Skeletal muscle tissue (tissue), 4 donors: ENCODE results near the gene ENTPD8. TPM values are rescaled to one million over a fixed set of nuclear protein-coding genes. Genes with fewer than 3 reads are reported as not detected.

ENCODE experiments used
- H3K27ac ChIP-seq: one replicate; pipeline ENCODE4 v1.7.0; 2013; ENCODE audit warnings: mild to moderate bottlenecking, low read depth, low read length, inconsistent platforms
- H3K27me3 ChIP-seq, 3 donors: one replicate each; pipeline ENCODE4 v1.7.0; 2013; ENCODE audit warnings: low read length in 3 of 3; ENCODE audit not compliant: control insufficient read depth in 3 of 3, insufficient read depth in 3 of 3
- H3K36me3 ChIP-seq, 3 donors: one replicate each; pipeline ENCODE4 v1.7.0; 2013; ENCODE audit warnings: low read length in 3 of 3; ENCODE audit not compliant: control insufficient read depth in 3 of 3, insufficient read depth in 3 of 3
- H3K4me1 ChIP-seq, 3 donors: one replicate each; pipeline ENCODE4 v1.7.0; 2013; ENCODE audit warnings: low read length in 3 of 3, mild to moderate bottlenecking in 3 of 3; ENCODE audit not compliant: control insufficient read depth in 3 of 3, insufficient read depth in 3 of 3
- H3K4me3 ChIP-seq, 3 donors: one replicate each; pipeline ENCODE4 v1.7.0; 2013; ENCODE audit warnings: low read length in 3 of 3
- H3K9ac ChIP-seq, 3 donors: one replicate each; pipeline ENCODE4 v1.7.0; 2013; ENCODE audit warnings: low read length in 3 of 3, mild to moderate bottlenecking in 3 of 3, moderate library complexity in 2 of 3, low read depth in 1 of 3
- H3K9me3 ChIP-seq, 3 donors: one replicate each; pipeline ENCODE4 v1.7.0; 2013; ENCODE audit warnings: low read length in 3 of 3; ENCODE audit not compliant: control insufficient read depth in 3 of 3
- total RNA-seq: library from RNA; depleted of rRNA; stranded (reverse); fragments of >200 nt; gene quantifications from one replicate; pipeline ENCODE4 v1.2.3, GENCODE V29; 2014
- donor health status: Osteomylitis.

ENTPD8 gene
- total RNA-seq, 1 donor from 2014 or later, result not detected

DNA sequence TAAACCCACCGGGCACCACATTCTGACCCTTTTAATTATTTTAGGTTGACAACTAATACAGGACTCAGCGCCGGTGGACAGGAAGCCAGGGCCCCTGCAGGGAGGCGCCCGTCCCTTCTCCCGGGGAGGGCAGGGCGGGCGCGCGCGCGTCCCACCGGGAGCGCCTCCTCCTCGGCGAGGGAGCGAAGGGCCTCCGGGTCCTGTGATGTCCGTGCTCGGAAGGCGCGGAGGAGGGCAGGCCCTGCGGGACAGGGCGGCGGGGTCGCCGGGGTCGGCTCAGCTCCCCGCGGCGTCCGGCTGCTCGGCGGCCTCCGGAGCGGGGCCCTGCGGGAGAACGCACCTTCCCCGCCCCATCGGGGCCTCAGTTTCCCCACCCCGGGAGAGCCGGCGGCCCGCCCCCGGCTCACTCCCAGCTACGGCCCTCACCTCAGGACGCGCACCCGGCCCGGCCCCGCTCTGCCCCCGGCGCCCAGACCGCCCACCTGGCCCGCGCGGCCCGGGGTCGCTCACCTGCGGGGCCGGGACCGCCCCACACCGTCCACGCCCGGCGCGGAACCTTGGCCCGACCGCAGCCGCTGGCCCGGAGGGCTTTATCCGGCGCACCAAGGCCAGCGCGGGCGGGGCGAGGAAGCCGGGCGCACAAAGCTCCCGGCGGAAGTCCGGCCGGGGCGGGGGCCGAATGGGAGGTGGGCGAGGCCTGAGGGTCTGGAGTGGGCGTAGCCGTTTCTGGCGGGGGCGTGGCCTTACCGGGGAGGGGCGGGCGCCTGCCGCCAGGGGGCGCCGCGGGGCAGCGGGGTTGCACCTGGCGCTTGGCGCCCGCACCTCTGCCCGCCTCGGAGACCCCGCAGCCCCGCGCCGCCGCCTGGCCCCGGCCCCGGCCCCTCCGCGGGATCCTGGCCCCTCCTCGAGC lies 18.3 kb downstream of the ENTPD8 start, which contains the start of the genes EXD3 and NOXA1:
Gene EXD3 (minus strand): TSS at position 559 of the 910 bp plus-strand sequence. CDS start 27,805 bp downstream, outside the sequence.
Gene NOXA1 (plus strand): TSS at position 790 of the 910 bp plus-strand sequence. CDS start 137 bp downstream, outside the sequence.
- H3K36me3 ChIP-seq, result no peaks in the 10 kb centered on the region
- H3K4me3 ChIP-seq, result peak within 1 kb of the TSS; percentile 78 to 87 (median 83)
- no peaks in the 10 kb centered on the region for H3K27me3 ChIP-seq
- H3K4me1 ChIP-seq, result peaks cover 13 to 24% (median 17%) of the 10 kb centered on the region in 3 donors
- peak within 1 kb of the TSS; percentile 73 to 90 (median 83) for H3K9ac ChIP-seq
- H3K9me3 ChIP-seq, result no peaks in the 10 kb centered on the region
- H3K27ac ChIP-seq, result peak within 1 kb of the TSS; percentile 51

DNA sequence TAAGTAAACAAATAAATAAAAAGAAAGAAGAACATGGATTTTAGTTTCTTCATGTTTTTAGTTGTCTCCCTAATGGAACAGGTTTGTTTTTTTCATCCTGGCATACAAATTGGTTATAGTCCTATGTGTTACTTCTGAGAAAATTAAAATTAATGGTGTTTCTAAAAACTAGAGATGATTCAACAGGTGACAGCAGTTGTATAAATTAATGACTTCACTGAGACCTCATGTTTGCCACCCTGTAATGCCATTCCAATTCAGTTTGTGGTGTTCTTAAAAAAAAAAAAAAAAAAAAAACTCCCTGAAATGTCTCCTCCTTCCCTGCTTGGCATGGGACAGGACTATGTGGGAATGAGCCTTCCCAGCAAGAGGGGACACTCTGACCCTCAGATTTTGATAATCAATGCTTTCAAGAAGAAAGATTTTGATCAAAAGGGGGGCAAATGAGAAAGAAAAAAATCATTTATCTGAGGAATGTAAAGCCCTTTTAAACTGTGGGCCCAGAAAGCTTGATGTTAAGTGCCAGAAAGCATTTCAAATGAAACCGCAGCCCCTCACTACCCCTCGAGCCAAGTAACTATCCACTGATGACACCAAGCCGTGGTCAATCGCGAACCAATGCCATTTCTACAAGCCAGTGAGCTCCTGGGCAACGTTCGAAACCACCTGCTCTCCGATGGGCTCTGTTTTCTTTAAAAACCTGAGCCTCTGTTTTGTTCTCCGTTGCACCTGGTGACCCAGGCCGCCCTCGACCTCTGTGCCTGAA lies 19.1 kb downstream of the ENTPD8 start:
- H3K4me1 ChIP-seq, result peaks cover 13 to 24% (median 17%) of the 10 kb centered on the region in 3 donors
- peak overlapping the region; percentile 78 to 87 (median 83) for H3K4me3 ChIP-seq
- H3K27ac ChIP-seq, result peak overlapping the region; percentile 40
- H3K9ac ChIP-seq, result peak overlapping the region; percentile 73 to 90 (median 83)
- no peaks in the 10 kb centered on the region for H3K36me3 ChIP-seq
- H3K27me3 ChIP-seq, result no peaks in the 10 kb centered on the region
- H3K9me3 ChIP-seq, result no peaks in the 10 kb centered on the region

DNA sequence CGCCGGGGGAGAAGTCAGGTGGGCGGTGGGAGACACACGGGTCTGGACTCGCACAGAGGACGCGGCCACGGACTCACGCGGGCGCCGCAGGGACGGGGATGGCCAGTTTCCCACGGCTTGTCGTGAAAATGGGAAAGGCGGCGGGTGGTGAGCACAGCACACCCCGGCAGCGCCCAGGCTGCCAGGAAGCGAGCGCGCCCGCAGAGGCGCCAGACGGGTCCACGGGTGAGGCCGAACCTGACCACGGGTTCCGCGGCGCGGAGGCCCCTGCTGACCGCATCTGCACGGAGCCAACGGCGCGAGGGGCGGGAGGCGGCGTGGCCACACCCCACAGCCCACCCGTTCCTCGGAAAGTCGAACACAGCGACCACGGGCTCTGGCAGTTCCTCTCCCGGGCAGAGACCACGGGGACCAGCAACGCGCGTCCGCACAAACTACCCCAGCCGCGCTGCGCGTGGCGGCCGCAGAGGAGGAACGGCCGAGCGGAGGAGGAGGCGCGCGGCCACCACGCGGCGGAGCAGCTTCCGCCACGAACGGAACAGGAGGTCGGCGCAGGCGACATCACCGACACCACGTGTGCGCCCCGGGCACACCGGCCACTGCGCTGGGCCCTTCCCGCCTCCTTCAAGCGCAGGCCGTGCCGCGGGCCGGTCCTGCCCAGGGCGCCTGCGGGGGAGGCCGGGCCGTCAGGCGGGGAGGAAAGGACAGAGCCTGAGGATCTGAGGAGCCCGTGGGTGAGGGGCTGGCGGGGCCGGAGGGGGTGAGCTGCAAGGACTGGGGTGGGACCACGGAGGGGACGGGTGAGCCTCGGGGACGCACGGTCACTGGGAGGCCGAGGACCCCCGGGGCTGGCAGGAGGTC lies 23.8 kb downstream of the ENTPD8 start:
- peak overlapping the region in 2 of 3 donors; percentile 36 to 41 for H3K4me3 ChIP-seq
- peaks cover 16 to 21% (median 16%) of the 10 kb centered on the region in 3 donors for H3K4me1 ChIP-seq
- no peaks in the 10 kb centered on the region for H3K9me3 ChIP-seq
- peak overlapping the region in 1 of 3 donors; percentile 60 for H3K9ac ChIP-seq
- no peaks in the 10 kb centered on the region for H3K36me3 ChIP-seq
- no peak overlapping the region for H3K27ac ChIP-seq
- H3K27me3 ChIP-seq, result no peaks in the 10 kb centered on the region

DNA sequence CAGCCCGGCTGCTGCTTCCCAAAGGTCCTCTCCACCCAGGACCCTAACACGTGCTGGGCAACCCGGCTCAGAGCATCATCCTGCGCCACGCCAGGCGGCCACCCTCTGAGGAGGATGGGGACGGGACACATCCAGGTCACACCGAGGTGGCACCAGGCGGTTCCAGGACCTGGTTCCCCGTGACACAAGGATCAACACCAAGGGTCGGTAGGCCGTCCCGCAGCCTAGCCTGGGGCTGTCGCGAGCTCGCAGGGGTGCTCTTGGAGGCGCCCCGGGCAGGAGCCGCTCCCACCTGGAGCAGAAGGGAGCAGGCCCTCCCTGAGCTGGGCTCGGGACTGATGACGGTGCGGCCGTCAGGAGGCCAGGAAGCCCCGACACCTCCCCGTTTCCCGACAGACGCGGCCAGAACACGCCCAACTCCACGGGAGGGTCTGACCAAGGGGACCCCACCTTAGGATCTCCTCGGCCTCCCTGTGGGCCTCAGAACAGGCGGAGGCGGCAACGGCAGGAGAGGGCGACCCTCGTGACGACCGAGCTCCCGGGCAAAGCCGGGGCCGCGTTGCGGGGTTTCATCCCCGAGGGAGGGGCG lies 24.5 kb downstream of the ENTPD8 start:
- no peak overlapping the region for H3K9ac ChIP-seq
- H3K27me3 ChIP-seq, result no peaks in the 10 kb centered on the region
- no peaks in the 10 kb centered on the region for H3K9me3 ChIP-seq
- H3K27ac ChIP-seq, result no peak overlapping the region
- peaks cover 14 to 21% (median 16%) of the 10 kb centered on the region in 3 donors for H3K4me1 ChIP-seq
- H3K36me3 ChIP-seq, result no peaks in the 10 kb centered on the region
- H3K4me3 ChIP-seq, result no peak overlapping the region

DNA sequence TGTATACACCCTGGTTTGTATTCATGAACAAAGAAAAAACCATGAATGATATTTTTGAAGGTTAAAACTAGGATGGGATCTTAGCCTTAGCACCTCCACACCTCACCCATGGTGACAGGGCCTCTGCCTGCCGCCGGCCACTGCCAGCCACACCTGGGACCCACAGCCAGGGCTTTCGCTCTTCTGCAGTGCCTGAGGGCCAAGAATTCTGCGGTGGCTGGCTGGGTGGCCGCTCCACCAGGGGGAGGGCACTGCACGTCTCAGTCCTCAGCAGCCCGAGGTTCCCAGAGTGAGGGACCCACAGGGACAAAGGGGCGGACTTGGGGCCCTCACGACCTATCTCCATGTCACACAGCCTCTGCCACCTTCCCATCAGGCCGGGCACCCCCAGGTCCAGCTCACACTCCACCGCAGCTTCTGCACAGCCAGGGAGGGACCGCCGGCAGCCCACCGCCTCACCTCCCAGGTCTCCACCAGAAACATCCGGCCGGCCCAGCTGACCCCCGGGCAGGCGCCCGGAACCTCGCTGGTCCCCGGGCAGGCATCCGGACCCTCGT lies 25.1 kb downstream of the ENTPD8 start:
- peaks cover 10 to 22% (median 13%) of the 10 kb centered on the region in 3 donors for H3K4me1 ChIP-seq
- H3K9me3 ChIP-seq, result no peaks in the 10 kb centered on the region
- H3K27ac ChIP-seq, result no peak overlapping the region
- H3K36me3 ChIP-seq, result no peaks in the 10 kb centered on the region
- no peak overlapping the region for H3K9ac ChIP-seq
- no peaks in the 10 kb centered on the region for H3K27me3 ChIP-seq
- H3K4me3 ChIP-seq, result no peak overlapping the region

DNA sequence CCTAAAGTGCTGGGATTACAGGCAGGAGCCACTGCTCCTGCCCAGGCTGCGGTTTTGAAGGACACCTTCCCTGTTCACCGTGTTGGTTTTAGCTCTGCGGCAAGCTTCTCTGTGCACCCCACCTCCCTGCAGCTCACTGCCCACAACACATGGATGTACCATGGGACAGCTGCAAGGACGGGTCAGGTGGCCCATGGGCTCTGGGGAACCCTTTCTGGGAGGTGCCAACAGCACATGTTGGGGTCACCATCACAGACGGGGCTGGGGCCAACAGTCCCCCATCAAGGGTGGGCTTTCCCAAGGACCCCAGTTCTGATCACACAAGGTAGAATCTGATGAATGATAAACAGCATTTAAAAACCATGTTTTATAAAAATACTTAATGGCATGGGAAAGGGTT lies 25.7 kb downstream of the ENTPD8 start:
- no peak overlapping the region for H3K27ac ChIP-seq
- H3K36me3 ChIP-seq, result no peaks in the 10 kb centered on the region
- no peaks in the 10 kb centered on the region for H3K27me3 ChIP-seq
- H3K4me1 ChIP-seq, result peaks cover 10 to 29% (median 17%) of the 10 kb centered on the region in 3 donors
- H3K9me3 ChIP-seq, result no peaks in the 10 kb centered on the region
- H3K9ac ChIP-seq, result no peak overlapping the region
- H3K4me3 ChIP-seq, result no peak overlapping the region

DNA sequence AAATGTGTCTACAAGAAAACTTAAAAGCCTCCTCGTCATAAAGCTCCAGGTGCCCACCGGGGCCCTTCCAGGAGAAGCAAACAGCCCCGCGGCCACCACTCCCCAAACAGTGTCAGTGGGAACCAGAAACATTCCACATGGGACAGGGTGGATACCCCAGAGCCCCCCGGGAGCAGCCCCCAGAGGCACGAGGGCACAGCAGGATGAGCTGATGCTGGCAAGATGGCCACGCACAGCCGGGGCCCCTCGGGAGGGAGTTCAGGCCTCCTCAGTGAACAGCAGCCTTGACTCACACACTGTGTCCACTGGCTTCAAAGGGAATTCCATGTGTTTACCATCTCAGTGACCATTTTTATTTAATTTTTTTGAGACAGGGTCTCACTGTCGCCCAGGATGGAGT lies 28.7 kb downstream of the ENTPD8 start:
- H3K4me3 ChIP-seq, result no peak overlapping the region
- H3K27me3 ChIP-seq, result no peaks in the 10 kb centered on the region
- H3K36me3 ChIP-seq, result no peaks in the 10 kb centered on the region
- peak overlapping the region; percentile 47 for H3K27ac ChIP-seq
- peak overlapping the region in 1 of 3 donors; percentile 8 for H3K9ac ChIP-seq
- H3K9me3 ChIP-seq, result no peaks in the 10 kb centered on the region
- H3K4me1 ChIP-seq, result peaks cover 11 to 31% (median 17%) of the 10 kb centered on the region in 3 donors

DNA sequence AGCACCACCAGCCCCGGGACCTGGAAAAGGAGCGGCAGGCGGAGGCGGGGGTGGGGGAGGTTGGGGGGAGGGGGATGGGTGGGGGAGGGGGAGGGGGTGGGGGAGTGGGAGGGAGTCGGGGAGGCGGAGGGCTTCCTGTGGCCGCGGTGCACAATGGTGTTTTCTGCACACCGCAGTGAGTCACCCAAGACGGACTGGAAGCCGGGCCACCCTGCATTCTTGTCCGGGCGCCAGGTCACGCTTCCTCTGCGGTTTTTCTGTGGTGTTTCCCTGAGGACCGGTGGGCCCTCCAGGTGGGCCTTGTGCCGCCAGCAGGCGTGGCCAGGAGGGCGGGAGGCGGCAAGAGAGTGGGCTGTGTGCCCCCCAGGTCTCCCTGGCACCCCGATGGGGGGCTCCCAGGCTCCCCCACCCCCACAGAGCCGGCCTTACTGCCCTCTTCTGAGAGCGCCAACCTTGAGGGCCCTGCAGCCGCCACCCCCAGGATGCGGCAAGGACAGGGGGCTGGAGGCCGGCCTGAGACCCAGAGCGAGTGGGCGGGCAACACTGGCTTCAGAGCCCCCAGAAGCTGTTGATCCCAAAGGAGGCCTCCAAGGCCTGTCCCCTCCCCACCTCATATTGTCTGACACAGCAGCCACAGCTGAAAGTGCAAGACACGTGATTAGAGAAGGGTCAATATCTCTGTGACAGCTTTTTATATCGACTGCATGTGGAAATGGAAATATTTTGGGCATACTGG lies 29.3 kb downstream of the ENTPD8 start:
- peak overlapping the region; percentile 72 for H3K27ac ChIP-seq
- H3K9me3 ChIP-seq, result no peaks in the 10 kb centered on the region
- no peak overlapping the region for H3K4me3 ChIP-seq
- H3K4me1 ChIP-seq, result peaks cover 14 to 36% (median 24%) of the 10 kb centered on the region in 3 donors
- no peaks in the 10 kb centered on the region for H3K36me3 ChIP-seq
- no peaks in the 10 kb centered on the region for H3K27me3 ChIP-seq
- H3K9ac ChIP-seq, result peak overlapping the region in 2 of 3 donors; percentile 32 to 62
